ENCODE results near the gene AGBL1.

Gene AGBL1

GRCh38 chr15:86610038-86610437 lies 530.4 kb downstream of the AGBL1 start:
- DNase-seq: no peak

DNA sequence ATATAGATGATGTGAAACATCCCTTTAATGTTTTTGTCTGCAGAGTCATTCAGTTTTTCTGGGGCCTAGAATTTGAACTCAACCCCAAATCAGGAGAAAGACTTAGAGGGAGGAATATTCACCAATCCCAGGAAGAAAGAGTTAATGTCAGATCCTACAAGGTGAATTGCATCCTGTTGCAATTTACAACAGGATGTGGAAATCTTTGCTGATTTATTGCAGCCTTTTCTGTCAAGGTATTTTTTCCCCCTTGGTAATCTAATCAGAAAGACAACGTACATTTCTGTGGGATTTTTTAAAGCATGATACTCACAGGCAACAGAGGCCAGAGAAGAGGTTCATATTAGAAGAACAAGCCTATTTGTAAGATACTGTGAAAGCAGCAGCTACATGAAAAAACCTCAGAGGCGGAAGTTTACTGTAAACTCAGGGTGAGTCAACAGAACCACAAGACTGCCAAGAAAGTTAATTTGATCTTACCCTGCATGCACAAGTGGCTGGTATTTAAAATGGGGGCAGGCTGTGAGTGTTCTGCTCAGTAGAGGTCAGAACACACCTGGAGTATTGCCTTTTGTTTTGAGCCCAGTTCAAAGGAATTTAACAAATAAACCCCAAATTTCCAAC lies 531.9 kb downstream of the AGBL1 start:
- DNase-seq: no peak

GRCh38 chr15:86615411-86615810 lies 535.7 kb downstream of the AGBL1 start:
- no peak for DNase-seq

- DNase-seq: no peak
Measured at GRCh38 chr15:86615816-86616215, 536.1 kb downstream of the AGBL1 start.

GRCh38 chr15:86616771-86617170 lies 537.1 kb downstream of the AGBL1 start:
- DNase-seq: no peak

DNA sequence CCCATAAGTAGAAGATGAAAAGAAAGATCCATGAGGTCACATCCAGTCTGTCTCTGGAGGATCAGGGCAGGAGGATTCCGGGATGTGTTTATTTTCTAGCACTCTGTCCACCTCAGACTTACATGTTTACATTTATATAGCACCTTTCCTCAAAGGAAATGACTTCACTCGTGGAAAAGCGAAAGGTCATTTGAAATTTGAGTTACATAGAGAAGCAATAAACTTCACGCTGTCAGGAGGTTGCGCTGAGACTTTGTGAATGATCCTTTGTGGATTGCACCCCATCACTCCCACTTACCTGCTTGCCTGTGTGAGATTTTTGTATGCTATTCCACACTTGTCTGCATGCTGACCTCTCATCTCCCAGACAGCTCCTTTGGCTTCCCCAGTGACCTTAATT lies 540.5 kb downstream of the AGBL1 start:
- DNase-seq: no peak

DNA sequence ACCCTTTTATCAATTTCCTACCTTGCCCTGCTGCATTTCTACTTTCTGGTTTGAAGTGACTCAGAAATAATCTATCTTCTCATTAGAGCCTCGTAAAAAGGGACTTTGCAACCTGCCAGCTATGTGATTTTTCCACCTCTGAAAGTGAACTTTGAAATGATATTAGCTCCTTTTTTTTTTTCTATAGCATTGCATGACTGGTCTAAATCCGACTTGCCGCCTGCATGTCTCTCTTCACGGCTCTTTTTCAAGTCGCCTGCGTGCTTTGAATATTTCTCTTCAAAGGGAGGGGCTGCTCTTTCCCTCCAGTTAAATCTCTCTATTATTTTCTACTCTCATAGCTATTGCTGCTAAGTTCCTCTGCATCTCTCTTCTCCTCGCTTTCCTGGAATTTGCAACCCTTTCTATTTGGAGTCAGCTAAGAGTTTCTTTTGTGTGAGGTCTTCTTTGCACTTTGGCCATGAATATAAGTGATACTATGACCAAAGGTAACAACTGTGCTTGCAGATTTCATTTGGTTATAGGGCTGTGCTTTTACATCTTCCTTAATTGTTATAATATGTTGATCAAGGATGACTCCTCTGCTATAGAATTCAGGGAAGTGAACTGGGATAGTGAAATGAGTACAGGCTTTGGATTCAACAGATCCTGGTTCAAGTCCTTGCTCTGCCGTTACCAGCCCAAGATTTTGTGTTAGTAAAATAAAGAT lies 541.1 kb downstream of the AGBL1 start:
- DNase-seq: no peak

DNA sequence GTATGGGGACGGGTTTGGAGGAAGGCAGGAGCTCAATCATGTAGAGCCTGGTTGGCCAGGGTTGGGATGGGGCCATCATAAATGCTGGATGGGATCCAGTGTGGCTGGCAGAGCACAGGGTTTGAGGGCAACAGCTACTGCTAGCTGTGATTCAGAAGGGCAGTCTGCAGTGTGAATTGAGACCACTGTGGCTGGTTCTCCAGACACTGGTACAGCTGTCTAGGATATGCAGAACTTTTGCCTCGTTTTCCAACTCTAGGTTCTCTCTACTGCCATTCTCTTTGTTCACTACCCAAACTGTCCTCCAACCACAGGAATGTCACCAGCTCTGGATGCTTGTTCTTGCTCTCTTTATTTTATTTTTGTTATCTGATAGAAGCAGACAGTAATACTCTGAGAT lies 543.6 kb downstream of the AGBL1 start:
- DNase-seq: no peak

- DNase-seq: no peak
Measured at GRCh38 chr15:86624261-86625036, 544.8 kb downstream of the AGBL1 start.

- no peak for DNase-seq
Measured at GRCh38 chr15:86629409-86630356, 550.0 kb downstream of the AGBL1 start.

GRCh38 chr15:86630946-86631345 lies 551.3 kb downstream of the AGBL1 start:
- DNase-seq: no peak

DNA sequence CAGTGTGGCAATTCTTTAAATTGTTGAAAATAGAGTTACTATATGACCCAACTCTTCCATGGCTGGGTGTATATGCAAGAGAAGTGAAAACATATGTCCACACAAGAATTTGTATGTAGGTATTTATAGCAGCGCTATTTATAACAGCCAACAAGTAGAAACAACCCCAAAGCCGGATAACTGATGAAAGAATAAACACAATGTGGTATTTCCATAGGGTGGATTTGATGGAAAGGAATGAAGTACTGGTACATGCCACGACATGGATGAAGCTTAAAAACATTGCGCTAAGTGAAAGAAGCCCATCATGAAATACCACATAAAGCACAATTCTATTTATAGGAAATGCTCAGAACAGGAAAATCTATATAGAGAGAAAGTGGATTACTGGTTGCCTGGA lies 554.5 kb downstream of the AGBL1 start:
- DNase-seq: no peak

- DNase-seq: no peak
Measured at GRCh38 chr15:86634992-86635638, 555.4 kb downstream of the AGBL1 start.

DNA sequence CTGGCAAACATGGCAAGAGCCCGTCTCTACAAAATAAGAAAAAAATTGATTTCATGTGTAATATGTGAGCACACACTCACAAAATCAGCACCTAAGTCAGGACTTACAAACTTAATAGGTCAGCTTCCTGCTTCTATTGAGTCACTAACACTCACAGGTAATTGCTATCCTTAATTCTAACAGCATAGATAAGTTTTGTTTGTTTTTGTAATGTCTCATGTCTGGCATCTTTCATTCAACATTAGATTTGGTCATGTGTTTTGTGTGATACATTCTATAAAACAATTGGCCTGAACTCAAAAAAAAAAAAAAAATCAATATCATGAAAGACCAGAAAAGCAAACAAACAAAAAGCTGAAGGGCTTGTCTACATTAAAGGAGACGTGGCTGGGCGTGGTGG lies 564.7 kb downstream of the AGBL1 start:
- no peak for DNase-seq

GRCh38 chr15:86645925-86646500 lies 566.3 kb downstream of the AGBL1 start:
- DNase-seq: no peak

GRCh38 chr15:86647810-86648440 lies 568.3 kb downstream of the AGBL1 start:
- no peak for DNase-seq

DNA sequence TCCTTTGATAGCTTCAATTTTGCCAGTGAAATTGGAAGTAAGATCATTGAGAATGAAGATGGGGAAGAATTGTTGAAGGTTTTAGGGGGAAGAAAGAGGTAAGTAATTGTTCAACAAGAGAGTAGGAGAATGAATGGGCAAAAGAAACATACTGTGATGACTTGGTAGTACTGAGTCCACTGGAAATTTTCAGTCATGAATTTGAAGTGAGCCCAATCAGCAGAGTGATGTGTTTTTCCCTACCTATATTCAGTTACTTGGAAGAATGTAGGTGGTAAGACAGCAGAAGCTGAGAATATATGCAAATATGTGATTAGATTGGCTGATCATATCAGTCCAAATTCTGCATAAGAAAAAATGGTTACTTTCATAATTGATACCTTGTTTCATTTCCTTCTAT lies 569.6 kb downstream of the AGBL1 start:
- no peak for DNase-seq

DNA sequence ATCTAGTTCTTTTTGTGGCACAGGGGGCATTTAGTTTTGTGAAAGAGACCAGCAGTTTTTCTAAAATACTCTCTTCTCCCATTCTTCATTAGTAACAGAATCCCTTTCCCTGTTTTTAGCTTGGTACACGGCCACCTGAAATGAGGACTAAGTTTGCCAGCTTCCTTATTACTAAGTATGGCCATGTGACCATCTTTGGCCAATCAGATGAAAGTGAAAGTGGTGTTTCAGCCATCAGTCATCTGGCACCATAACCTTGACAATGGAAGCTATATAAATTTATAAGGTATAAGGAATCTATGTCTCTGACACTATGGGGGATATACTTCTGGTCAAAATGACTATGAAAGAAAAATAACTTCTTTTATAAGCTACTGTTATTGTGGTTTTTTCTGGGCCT lies 570.4 kb downstream of the AGBL1 start:
- DNase-seq: no peak

DNA sequence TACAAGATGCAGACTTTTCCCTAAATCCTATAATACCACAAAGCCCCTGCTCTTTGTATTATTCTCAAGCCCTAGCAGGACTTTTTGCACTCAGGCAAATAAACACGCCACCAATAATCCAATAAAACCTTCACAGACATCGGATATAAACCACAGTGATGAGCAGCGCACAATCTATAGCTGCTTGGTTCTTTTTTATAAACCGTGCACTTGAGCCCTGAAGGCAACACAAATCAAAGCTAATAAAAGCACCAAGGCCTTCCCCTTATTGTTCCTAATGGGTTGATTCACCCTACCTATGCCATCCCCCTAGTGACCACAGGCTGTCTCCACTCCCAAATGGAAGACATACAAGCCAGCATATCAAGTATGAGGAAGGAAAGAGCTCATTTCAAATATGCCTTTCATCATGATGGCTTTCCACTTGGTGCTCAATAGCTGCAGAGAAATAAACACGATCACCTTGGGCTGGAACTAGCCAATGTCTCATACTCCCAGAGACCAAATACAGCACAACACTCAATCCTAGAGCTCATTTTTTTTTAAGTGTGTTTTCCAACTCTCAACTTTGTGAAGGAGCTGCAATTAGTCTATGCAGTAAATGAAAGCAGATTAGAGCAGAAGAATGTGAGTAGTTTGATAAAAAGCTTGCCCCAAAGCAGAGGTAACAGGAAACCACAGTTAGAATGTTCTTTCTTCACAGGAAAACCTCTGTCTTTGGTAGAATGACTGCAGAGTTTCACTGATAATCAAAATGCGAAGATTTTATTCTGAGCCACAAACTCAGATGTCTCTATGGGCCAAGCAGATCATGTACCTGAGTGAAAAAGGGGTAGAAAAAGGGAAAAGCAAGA lies 573.9 kb downstream of the AGBL1 start:
- no peak for DNase-seq

GRCh38 chr15:86654501-86654900 lies 574.8 kb downstream of the AGBL1 start:
- no peak for DNase-seq

- no peak for DNase-seq
Measured at GRCh38 chr15:86657305-86657704, 577.6 kb downstream of the AGBL1 start.
